Skin of body (tissue), 2 donors: ENCODE measurements around the gene UBR4. TPM values are rescaled to one million over a fixed set of nuclear protein-coding genes. Genes with fewer than 3 reads are reported as not detected.
"Not testable (repeated sequence)": the region's sequence is repeated elsewhere in the genome, so short reads cannot be mapped to it uniquely, and the experiment has no call there.

Experiments
- DNase-seq: peaks from one replicate; lab custom pipeline; 2025; lab: John Stamatoyannopoulos, UW
- total RNA-seq: library from RNA; depleted of rRNA; stranded (reverse); fragments of >200 nt; gene quantifications from one replicate; pipeline ENCODE4 v1.2.3, GENCODE V29; 2014

Gene UBR4
- total RNA-seq, 1 donor from 2014 or later = 93.4 TPM

GRCh38 chr1:19220080-19220846 lies 10.2 kb upstream of the UBR4 start:
- DNase-seq = no peak

- DNase-seq = no peak
These were observed 9.4 kb upstream of the UBR4 start for GRCh38 chr1:19219451-19219850.

- DNase-seq = not testable (repeated sequence)
These were observed 6.5 kb upstream of the UBR4 start for GRCh38 chr1:19216585-19216984.

- no peak for DNase-seq
These were observed 3.5 kb upstream of the UBR4 start for GRCh38 chr1:19213580-19213979.

GRCh38 chr1:19212167-19212566 lies 2.1 kb upstream of the UBR4 start:
- no peak for DNase-seq

- DNase-seq = peak; percentile 31
These were observed 895 bp upstream of the UBR4 start for GRCh38 chr1:19210772-19211549.

GRCh38 chr1:19209439-19209989 lies 552 bp downstream of the UBR4 start:
- peak; percentile 51 for DNase-seq

GRCh38 chr1:19208710-19209438 lies 1.2 kb downstream of the UBR4 start:
- no peak for DNase-seq

- no peak for DNase-seq
These were observed 3.1 kb downstream of the UBR4 start for GRCh38 chr1:19206947-19207346.

- no peak for DNase-seq
These were observed 4.2 kb downstream of the UBR4 start for GRCh38 chr1:19205845-19206244.

GRCh38 chr1:19205403-19205802 lies 4.7 kb downstream of the UBR4 start:
- no peak for DNase-seq

- no peak for DNase-seq
These were observed 5.4 kb downstream of the UBR4 start for GRCh38 chr1:19204446-19205266.

- DNase-seq = no peak
These were observed 6.6 kb downstream of the UBR4 start for GRCh38 chr1:19203440-19203839.

- DNase-seq = no peak
These were observed 7.7 kb downstream of the UBR4 start for GRCh38 chr1:19202396-19202795.

- no peak for DNase-seq
These were observed 10.0 kb downstream of the UBR4 start for GRCh38 chr1:19199969-19200604.

GRCh38 chr1:19199329-19199968 lies 10.6 kb downstream of the UBR4 start:
- DNase-seq = no peak

- no peak for DNase-seq
These were observed 11.2 kb downstream of the UBR4 start for GRCh38 chr1:19198820-19199219.

GRCh38 chr1:19197845-19198244 lies 12.2 kb downstream of the UBR4 start:
- DNase-seq = no peak

- no peak for DNase-seq
These were observed 13.7 kb downstream of the UBR4 start for GRCh38 chr1:19196331-19196730.

- DNase-seq = no peak
These were observed 17.1 kb downstream of the UBR4 start for GRCh38 chr1:19193004-19193403.
